ENCODE measurements around the gene PEX6. TPM values are rescaled to one million over a fixed set of nuclear protein-coding genes. Genes with fewer than 3 reads are reported as not detected.
"Not testable (repeated sequence)": the region's sequence is repeated elsewhere in the genome, so short reads cannot be mapped to it uniquely, and the experiment has no call there.

Gene PEX6
- total RNA-seq, 1 donor from 2014 or later = 8.9 TPM

DNA sequence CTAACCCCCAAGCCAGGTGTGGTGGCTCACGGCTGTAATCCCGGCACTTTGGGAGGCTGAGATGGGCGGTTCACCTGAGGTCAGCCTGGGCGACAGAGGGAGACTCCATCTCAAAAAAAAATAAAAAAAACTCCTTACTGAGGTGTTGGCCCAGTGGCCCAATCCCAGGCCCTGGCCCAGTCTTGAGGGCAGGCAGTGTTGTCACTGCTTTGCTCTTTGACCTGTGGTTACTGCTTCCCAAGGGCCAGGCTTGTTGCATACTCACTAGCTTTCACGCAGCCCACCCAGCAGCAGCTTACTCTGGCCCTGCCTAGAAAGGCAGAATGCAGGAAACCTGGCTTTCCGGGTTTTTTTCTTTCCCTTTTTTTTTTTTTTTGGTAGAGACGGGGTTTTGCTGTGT, 36.5 kb downstream of the PEX6 start:
- Histone ChIP-seq H3K4me3 (no peak overlapping the region), H3K27ac (no peak overlapping the region), H3K4me1 (no peaks in the 10 kb centered on the region), H3K9me3 (no peaks in the 10 kb centered on the region), H3K27me3 (no peaks in the 10 kb centered on the region), H3K36me3 (peaks cover 19 to 25% of the 10 kb centered on the region in 2 donors)
- DNase-seq (ENCODE audit: low spot score in 2 of 2) = no peak
- intact Hi-C loops (cut with DNase I) = no loop called here
- TF ChIP-seq, protein P1, sequence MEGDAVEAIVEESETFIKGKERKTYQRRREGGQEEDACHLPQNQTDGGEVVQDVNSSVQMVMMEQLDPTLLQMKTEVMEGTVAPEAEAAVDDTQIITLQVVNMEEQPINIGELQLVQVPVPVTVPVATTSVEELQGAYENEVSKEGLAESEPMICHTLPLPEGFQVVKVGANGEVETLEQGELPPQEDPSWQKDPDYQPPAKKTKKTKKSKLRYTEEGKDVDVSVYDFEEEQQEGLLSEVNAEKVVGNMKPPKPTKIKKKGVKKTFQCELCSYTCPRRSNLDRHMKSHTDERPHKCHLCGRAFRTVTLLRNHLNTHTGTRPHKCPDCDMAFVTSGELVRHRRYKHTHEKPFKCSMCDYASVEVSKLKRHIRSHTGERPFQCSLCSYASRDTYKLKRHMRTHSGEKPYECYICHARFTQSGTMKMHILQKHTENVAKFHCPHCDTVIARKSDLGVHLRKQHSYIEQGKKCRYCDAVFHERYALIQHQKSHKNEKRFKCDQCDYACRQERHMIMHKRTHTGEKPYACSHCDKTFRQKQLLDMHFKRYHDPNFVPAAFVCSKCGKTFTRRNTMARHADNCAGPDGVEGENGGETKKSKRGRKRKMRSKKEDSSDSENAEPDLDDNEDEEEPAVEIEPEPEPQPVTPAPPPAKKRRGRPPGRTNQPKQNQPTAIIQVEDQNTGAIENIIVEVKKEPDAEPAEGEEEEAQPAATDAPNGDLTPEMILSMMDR (IDR thresholded peaks at IDR 0.05) = no peak

GRCh38 chr6:42941356-42941755, 37.6 kb downstream of the PEX6 start:
- H3K27me3 ChIP-seq; H3K4me3 ChIP-seq; intact Hi-C loops (cut with DNase I); H3K9me3 ChIP-seq; H3K27ac ChIP-seq; H3K4me1 ChIP-seq; DNase-seq (ENCODE audit: low spot score in 2 of 2): not testable (repeated sequence)
- H3K36me3 ChIP-seq = peaks cover 29 to 32% of the 10 kb centered on the region in 2 donors

GRCh38 chr6:42940493-42941045, 38.4 kb downstream of the PEX6 start:
- intact Hi-C loops (cut with DNase I) = no loop called here
- no peak overlapping the region for H3K27ac ChIP-seq
- no peaks in the 10 kb centered on the region for H3K9me3 ChIP-seq
- no peaks in the 10 kb centered on the region for H3K4me1 ChIP-seq
- TF ChIP-seq, protein P1 (IDR thresholded peaks at IDR 0.05) = no peak
- no peak for DNase-seq (ENCODE audit: low spot score in 2 of 2)
- no peaks in the 10 kb centered on the region for H3K27me3 ChIP-seq
- no peak overlapping the region for H3K4me3 ChIP-seq
- H3K36me3 ChIP-seq = peaks cover 37 to 39% of the 10 kb centered on the region in 2 donors

- Histone ChIP-seq H3K9me3 (no peaks in the 10 kb centered on the region), H3K4me3 (no peak overlapping the region), H3K27me3 (no peaks in the 10 kb centered on the region), H3K36me3 (peaks cover 42% of the 10 kb centered on the region in 2 donors), H3K4me1 (no peaks in the 10 kb centered on the region), H3K27ac (no peak overlapping the region)
- TF ChIP-seq, protein P1 (IDR thresholded peaks at IDR 0.05) = no peak
- no peak for DNase-seq (ENCODE audit: low spot score in 2 of 2)
- intact Hi-C loops (cut with DNase I) = no loop called here
Measured at GRCh38 chr6:42939810-42940167, 39.2 kb downstream of the PEX6 start.

DNA sequence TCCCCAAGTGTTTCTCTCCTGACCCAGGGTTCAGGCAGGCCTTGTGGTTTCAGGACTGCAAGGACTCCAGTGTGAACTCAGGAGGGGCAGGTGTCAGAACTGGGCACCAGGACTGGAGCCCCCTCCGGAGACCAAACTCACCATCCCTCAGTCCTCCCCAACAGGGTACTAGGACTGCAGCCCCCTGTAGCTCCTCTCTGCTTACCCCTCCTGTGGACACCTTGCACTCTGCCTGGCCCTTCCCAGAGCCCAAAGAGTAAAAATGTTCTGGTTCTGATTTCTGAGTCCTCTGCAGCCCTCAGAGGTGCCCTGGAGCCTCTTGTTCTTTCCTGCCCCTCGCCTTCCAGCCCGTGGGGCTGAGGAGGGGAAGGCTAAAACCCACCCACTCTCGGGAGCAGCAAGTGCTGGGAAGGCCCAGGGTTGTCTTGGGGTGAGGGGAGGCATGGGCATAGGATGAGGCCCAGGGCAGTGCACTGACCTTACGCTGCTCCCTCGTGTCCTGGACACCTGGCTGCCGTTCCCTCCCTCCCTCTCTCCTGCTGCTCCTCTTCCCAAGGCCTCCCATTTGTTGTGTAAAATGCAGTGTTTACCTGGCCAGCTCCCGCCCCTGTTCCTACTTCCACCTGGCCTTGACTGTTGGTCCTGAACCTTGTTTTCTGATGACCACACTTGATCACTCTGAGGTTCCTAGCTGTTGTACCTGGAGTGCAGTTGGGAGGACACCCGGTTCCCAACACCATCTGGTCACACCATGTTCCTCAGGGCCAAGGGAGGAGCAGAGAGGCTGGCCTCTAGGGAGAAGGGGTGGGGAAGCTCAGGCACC, 39.8 kb downstream of the PEX6 start:
- peaks cover 47% of the 10 kb centered on the region in 2 donors for H3K36me3 ChIP-seq
- intact Hi-C loops (cut with DNase I) = no loop called here

GRCh38 chr6:42938428-42938796, 40.6 kb downstream of the PEX6 start:
- Histone ChIP-seq H3K9me3 (no peaks in the 10 kb centered on the region), H3K4me1 (no peaks in the 10 kb centered on the region), H3K4me3 (no peak overlapping the region), H3K36me3 (peaks cover 41 to 42% of the 10 kb centered on the region in 2 donors), H3K27ac (no peak overlapping the region), H3K27me3 (no peaks in the 10 kb centered on the region)
- no peak for DNase-seq (ENCODE audit: low spot score in 2 of 2)
- TF ChIP-seq, protein P1 (IDR thresholded peaks at IDR 0.05) = no peak
- intact Hi-C loops (cut with DNase I) = no loop called here

More for the DNA sequence above, 39.8 kb downstream of the PEX6 start:
- DNase-seq (ENCODE audit: low spot score in 2 of 2) = no peak
- no peaks in the 10 kb centered on the region for H3K4me1 ChIP-seq
- H3K4me3 ChIP-seq = no peak overlapping the region
- H3K9me3 ChIP-seq = no peaks in the 10 kb centered on the region
- TF ChIP-seq, protein P1 (IDR thresholded peaks at IDR 0.05) = no peak
- H3K27ac ChIP-seq = no peak overlapping the region
- H3K27me3 ChIP-seq = no peaks in the 10 kb centered on the region
